Islet precursor cell (in vitro differentiated cells): ENCODE results near the gene ZNF747.

Source experiments
- DNase-seq: peaks from one replicate; pipeline ENCODE4 v3.0.0-alpha.2; 2018

Gene ZNF747

GRCh38 chr16:30510376-30510938 lies 24.2 kb downstream of the ZNF747 start:
- DNase-seq, result no peak

- no peak for DNase-seq
Measured at GRCh38 chr16:30509081-30509765, 25.4 kb downstream of the ZNF747 start.

GRCh38 chr16:30503403-30504296 lies 31.0 kb downstream of the ZNF747 start:
- no peak for DNase-seq

- DNase-seq, result no peak
Measured at GRCh38 chr16:30499284-30499683, 35.4 kb downstream of the ZNF747 start.

GRCh38 chr16:30494709-30495108 lies 39.9 kb downstream of the ZNF747 start:
- no peak for DNase-seq

GRCh38 chr16:30493941-30494488 lies 40.6 kb downstream of the ZNF747 start:
- no peak for DNase-seq

GRCh38 chr16:30491744-30492308 lies 42.8 kb downstream of the ZNF747 start:
- no peak for DNase-seq

GRCh38 chr16:30491229-30491628 lies 43.4 kb downstream of the ZNF747 start:
- DNase-seq, result no peak

- DNase-seq, result no peak
Measured at GRCh38 chr16:30490210-30490609, 44.4 kb downstream of the ZNF747 start.

- DNase-seq, result peak; percentile 71
Measured at GRCh38 chr16:30488764-30489605, 45.7 kb downstream of the ZNF747 start.

- DNase-seq, result no peak
Measured at GRCh38 chr16:30485818-30486436, 48.7 kb downstream of the ZNF747 start.

- DNase-seq, result no peak
Measured at GRCh38 chr16:30484887-30485286, 49.8 kb downstream of the ZNF747 start.

- DNase-seq, result no peak
Measured at GRCh38 chr16:30482366-30482765, 52.3 kb downstream of the ZNF747 start.

GRCh38 chr16:30481381-30481780 lies 53.3 kb downstream of the ZNF747 start:
- no peak for DNase-seq
